CD1c-positive myeloid dendritic cell (primary cell): ENCODE measurements around the gene FOXF2.

Experiments
- DNase-seq: peaks from one replicate; pipeline ENCODE4 v3.0.0-alpha.2; 2016; ENCODE audit errors: extremely low spot score

Gene FOXF2

DNA sequence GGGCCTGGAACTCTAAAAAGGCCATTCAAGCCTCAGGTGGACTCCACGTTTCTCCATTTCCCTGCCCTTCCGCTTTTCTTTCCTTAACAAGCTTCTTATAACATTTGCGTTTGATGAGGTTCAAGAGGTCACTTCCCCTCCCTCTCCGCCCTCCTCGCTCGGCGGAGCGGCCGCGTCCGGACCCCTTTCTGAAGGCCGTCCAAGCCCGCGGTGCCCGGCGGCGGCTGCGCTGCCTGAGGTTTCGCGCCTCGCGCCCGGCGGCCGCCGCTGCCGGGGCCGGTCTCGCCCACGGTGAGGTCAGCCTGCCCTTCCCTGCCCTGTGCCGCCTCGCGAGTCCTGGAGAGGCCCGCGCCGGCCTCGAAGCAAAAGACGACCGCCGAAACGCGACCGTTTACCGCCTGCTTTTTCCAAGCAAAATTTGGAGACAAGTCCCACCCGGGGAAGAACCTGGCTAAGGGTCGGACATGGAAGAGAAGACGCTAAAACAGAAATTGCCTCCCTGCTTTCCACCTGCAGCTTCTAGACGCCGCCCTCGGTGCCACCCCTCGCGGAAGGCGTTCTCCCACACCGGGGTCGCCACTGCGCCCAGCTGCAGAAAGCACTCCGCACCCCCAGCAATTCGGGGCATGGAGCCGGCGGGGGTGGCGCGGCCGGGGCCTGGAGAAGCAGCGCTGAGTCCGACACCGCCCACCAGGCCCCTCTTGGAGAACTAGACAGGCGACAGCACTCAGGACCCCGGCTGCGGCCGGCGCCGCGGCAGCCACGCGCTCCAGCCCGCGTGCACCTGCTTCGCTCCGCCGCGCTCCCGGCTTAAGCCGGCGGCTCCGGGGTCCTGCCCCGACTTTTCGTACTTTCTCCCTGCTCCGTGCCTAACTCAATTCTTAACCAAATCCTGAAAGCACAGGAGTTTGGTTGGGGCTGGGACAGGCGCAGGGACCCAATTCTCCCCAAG lies 11.0 kb upstream of the FOXF2 start:
- peak; percentile 32 for DNase-seq

GRCh38 chr6:1379017-1379787 lies 10.2 kb upstream of the FOXF2 start:
- DNase-seq = peak; percentile 2

DNA sequence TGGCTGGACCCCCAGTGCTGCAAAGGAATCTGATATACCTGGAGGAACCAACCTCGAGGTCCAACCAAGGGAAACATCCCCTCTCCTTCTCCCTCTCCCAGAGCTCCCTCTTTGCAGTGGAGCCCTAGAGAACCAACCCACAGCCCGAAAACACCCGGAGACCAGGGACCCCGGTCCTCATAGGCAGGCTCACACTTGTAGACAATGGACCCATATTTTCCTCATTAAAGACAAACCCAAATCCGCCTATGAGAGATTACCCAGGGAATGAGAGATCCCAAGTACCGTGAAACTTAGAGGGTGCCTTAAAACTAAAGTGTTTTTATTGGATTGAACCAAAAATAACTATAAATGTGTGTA lies 9.6 kb upstream of the FOXF2 start:
- no peak for DNase-seq

GRCh38 chr6:1380625-1381427 lies 8.6 kb upstream of the FOXF2 start:
- no peak for DNase-seq

DNA sequence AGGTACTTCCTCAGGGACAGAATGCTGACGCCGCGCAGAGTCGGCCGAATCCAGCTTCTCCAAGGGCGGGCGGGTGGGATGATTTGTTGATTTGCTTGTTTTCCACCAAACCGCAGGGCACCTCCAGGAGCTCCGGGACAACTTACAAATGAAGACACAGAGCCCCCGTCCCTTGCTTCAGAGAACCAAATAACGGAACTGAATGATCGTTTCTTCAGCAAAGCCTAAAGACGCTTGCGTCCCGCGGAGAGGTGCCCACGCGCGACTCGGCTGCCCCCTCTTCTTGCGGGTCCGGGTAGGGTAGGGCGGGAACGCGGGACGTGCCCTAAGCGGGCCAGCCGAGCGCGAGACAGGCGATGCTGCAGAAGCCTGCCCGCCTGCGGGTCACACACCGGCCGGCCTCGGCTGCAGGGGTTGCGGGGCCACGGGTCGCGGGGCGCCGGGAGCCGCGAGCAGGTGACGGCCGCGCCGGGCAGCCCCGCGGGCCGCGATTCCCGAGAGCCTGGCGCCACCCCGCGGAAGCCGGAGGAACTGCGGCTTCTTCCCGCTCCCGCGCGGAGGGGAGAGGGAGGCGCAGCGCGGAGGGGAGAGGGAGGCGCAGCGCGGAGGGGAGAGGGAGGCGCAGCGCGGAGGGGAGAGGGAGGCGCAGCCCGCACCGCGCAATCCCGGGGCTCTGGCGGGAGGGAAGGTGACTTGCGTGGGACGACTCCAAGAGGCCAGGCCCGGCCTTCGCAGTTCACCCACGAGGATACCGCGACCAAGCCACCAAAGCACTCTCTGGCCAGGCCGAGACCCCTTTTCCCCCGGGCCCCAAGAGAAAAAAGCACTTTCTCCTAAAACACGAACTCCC lies 7.7 kb upstream of the FOXF2 start:
- peak; percentile 67 for DNase-seq

GRCh38 chr6:1382331-1382882 lies 7.0 kb upstream of the FOXF2 start:
- DNase-seq = no peak

GRCh38 chr6:1382883-1383728 lies 6.3 kb upstream of the FOXF2 start:
- DNase-seq = no peak

GRCh38 chr6:1383729-1384548 lies 5.4 kb upstream of the FOXF2 start:
- DNase-seq = no peak

DNA sequence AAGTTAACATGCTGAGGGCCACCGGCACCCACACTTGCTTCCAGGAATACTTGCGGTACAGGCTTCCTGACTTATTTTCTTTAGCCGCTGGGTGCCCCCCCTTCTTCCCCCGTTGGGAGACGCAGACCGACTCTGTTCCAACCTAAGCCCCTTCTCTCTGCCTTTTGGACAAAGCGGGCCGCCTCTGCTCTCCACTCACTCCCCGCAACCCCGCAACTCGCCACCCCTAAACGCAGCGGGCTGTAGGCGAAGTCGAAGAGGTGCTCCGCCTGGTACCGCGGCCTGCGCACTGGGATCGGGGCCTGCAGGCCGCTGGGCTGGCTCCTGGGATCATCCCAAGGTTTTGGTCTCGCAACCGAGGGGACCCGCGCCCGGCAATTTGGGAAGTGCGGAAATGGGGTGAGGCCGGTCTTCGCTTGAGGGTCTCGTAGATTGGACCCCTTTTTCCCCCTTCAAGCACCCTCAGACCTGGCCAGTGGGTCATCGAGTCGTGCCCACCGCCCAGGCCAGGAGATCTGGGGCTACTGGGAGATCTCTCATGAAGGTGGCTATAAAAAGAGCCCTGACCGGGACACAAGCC lies 4.7 kb upstream of the FOXF2 start:
- DNase-seq = no peak

- no peak for DNase-seq
These were observed 4.0 kb upstream of the FOXF2 start for GRCh38 chr6:1385129-1386037.

DNA sequence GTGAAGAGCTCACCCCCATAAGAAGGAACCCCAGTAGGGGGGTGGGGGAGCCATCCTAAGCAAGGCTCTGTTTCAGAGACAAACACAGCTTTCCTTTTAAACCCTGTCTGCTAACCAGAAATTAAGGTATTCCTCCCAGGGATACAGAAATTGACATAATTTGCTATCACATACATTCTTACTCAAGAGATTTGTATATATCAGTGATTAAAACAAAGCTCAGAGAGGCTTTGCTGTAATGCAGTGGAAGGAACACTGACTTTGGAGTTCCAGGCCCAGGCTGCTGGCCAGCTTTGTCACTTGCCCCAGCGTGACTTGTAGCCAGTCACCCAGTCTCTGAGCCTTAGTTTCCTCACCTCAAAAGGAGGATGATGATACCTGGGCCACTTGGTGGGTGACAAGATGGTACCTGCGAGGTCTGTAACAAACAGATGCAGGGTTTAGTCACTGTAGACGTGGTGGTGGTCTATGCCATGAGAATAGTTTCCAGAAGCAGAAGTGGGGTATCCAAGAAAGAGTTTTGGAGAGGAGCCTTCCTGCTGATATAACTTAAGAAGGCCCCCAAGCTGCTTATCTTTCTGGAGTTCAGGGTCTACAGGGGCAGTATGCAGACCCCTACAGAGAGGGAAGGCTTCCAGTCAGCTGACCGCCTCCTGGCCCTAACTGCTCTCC lies 3.2 kb upstream of the FOXF2 start:
- no peak for DNase-seq

GRCh38 chr6:1387538-1387875 lies 1.9 kb upstream of the FOXF2 start:
- no peak for DNase-seq

DNA sequence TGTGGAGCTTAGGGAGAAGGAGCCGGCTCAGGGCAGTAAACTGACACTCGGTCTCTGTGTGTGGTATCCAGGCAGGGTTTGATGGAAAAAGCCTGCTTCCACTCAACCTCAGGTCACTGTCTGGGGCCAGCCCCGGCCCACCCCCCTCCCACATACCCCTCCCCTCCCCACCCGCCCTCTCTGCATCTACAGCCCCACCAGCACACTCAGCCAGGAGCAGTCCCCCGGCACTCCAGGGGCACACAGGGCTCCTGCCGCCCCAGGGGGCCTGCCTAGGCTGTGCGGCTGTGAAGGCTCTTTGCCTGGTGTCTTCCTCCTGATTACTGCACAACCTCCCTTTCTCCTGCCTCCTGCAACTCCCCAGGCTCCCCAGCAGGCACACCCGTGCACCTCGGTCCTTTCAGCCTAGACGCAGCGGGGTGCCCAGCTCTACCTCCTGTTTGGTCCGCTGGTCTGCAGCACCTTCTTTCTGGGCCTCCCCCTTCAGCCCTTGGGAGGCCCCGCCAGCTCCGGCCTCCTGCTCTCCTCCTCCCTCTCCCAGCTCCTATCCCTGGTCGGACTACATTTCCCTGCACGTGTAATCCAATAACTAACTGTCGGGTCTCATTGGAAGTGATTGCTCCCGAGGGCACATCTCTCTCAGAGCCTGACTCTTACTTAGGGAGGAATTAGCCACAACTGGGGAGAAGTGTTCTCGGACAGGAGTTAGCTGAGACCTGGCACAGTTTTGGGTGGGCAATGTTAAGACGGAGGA lies 1.3 kb upstream of the FOXF2 start:
- no peak for DNase-seq

- DNase-seq = no peak
These were observed 577 bp upstream of the FOXF2 start for GRCh38 chr6:1388630-1389368.

GRCh38 chr6:1390133-1390945 lies 963 bp downstream of the FOXF2 start:
- peak; percentile 62 for DNase-seq
